IPS-NIHi11 (cell line): ENCODE data around the gene MAP4K4.
A peak's percentile ranks its signal among the peaks of the same experiment; 100 is the strongest.

ENCODE experiments used
- DNase-seq: peaks from one replicate; pipeline ENCODE4 v3.0.0; 2012; ENCODE audit warnings: mixed read lengths, low spot score

The MAP4K4 gene

GRCh38 chr2:101697124-101698013, at the start of gene MAP4K4:
Gene MAP4K4, plus strand, starts transcription at chr2:101697707. Its CDS starts 374 bp downstream, at chr2:101698081.
- peak; percentile 83 for DNase-seq

- no peak for DNase-seq
Measured at GRCh38 chr2:101653469-101653868, 44.0 kb upstream of the MAP4K4 start.

- DNase-seq: no peak
Measured at GRCh38 chr2:101655702-101656422, 41.6 kb upstream of the MAP4K4 start.

GRCh38 chr2:101657787-101658186, 39.7 kb upstream of the MAP4K4 start:
- DNase-seq: no peak

GRCh38 chr2:101658387-101658786, 39.1 kb upstream of the MAP4K4 start:
- no peak for DNase-seq

- DNase-seq: no peak
Measured at GRCh38 chr2:101665312-101665711, 32.2 kb upstream of the MAP4K4 start.

GRCh38 chr2:101667823-101668222, 29.7 kb upstream of the MAP4K4 start:
- DNase-seq: no peak

- DNase-seq: no peak
Measured at GRCh38 chr2:101672047-101672446, 25.5 kb upstream of the MAP4K4 start.

- DNase-seq: no peak
Measured at GRCh38 chr2:101673920-101674319, 23.6 kb upstream of the MAP4K4 start.

GRCh38 chr2:101675512-101675911, 22.0 kb upstream of the MAP4K4 start:
- DNase-seq: no peak

- no peak for DNase-seq
Measured at GRCh38 chr2:101676674-101677073, 20.8 kb upstream of the MAP4K4 start.

GRCh38 chr2:101677658-101678057, 19.8 kb upstream of the MAP4K4 start:
- DNase-seq: no peak

GRCh38 chr2:101678379-101678778, 19.1 kb upstream of the MAP4K4 start:
- no peak for DNase-seq

GRCh38 chr2:101679037-101679726, 18.3 kb upstream of the MAP4K4 start:
- DNase-seq: no peak

GRCh38 chr2:101679801-101680487, 17.6 kb upstream of the MAP4K4 start:
- DNase-seq: no peak

GRCh38 chr2:101682311-101682710, 15.2 kb upstream of the MAP4K4 start:
- no peak for DNase-seq

GRCh38 chr2:101684313-101684712, 13.2 kb upstream of the MAP4K4 start:
- no peak for DNase-seq

GRCh38 chr2:101688261-101688660, 9.2 kb upstream of the MAP4K4 start:
- no peak for DNase-seq

- DNase-seq: no peak
Measured at GRCh38 chr2:101689114-101689825, 8.2 kb upstream of the MAP4K4 start.

- DNase-seq: no peak
Measured at GRCh38 chr2:101690547-101691152, 6.9 kb upstream of the MAP4K4 start.

GRCh38 chr2:101692041-101692440, 5.5 kb upstream of the MAP4K4 start:
- DNase-seq: no peak
